ENCODE data around the gene RBM38.
A peak's percentile ranks its signal among the peaks of the same experiment; 100 is the strongest.

RBM38 gene

GRCh38 chr20:57391439-57392301 lies 474 bp downstream of the RBM38 start:
- peak overlapping the region; percentile 54 for H3K4me3 ChIP-seq (ENCODE audit: low read length)
- no peak for TF ChIP-seq CTCF (IDR thresholded peaks at IDR 0.05; ENCODE audit: insufficient read depth, low read depth, low read length, missing control alignments)
- peak; percentile 11 for DNase-seq (ENCODE audit: low read depth)

DNA sequence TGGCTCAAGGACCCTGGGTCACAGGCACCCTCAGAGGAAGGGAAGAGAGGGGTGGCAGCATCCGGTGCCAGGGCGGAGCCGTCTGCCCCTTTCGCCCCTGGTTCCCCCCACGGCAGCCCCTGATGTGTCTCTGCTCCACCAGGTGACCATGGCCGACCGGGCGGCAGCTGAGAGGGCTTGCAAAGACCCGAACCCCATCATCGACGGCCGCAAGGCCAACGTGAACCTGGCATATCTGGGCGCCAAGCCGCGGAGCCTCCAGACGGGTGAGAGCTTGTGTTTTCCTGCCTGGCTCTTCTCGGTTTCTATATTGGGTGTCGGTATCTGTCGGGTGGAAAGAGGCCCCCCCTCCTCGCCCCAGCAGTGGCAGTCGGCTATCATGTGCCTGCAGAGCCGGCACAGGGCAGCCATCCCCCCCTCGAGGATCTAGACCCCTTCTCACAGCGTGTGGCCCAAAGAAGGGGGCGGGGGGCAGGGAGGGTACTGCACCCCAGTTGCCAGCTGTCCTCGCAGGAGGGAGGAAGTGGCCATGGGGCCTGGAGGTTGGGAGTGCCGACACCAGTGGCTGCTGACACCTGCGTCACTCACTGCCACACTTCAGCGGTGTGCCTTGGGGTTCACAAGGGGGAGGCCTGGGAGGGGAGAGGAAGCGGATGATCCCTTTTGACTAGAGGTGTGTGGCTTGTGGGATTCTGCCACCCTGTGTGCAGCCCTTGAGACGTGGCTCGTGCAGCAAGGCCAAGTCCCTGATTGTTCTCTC lies 1.5 kb downstream of the RBM38 start:
- H3K4me3 ChIP-seq (ENCODE audit: low read length), result peak overlapping the region; percentile 41
- no peak for TF ChIP-seq CTCF (IDR thresholded peaks at IDR 0.05; ENCODE audit: insufficient read depth, low read depth, low read length, missing control alignments)
- DNase-seq (ENCODE audit: low read depth), result peak; percentile 29

- no peak for DNase-seq (ENCODE audit: low read depth)
- no peak overlapping the region for H3K4me3 ChIP-seq (ENCODE audit: low read length)
These were observed 2.3 kb downstream of the RBM38 start for GRCh38 chr20:57393321-57394120.

GRCh38 chr20:57394121-57395082 lies 3.2 kb downstream of the RBM38 start:
- no peak for DNase-seq (ENCODE audit: low read depth)
- H3K4me3 ChIP-seq (ENCODE audit: low read length), result no peak overlapping the region
- no peak for TF ChIP-seq CTCF (IDR thresholded peaks at IDR 0.05; ENCODE audit: insufficient read depth, low read depth, low read length, missing control alignments)

More at GRCh38 chr20:57393321-57394120, 2.3 kb downstream of the RBM38 start:
- no peak for TF ChIP-seq CTCF (IDR thresholded peaks at IDR 0.05; ENCODE audit: insufficient read depth, low read depth, low read length, missing control alignments)

- no peak overlapping the region for H3K4me3 ChIP-seq (ENCODE audit: low read length)
- peak; percentile 74 for DNase-seq (ENCODE audit: low read depth)
These were observed 4.1 kb downstream of the RBM38 start for GRCh38 chr20:57395111-57395966.

More at GRCh38 chr20:57395111-57395966, 4.1 kb downstream of the RBM38 start:
- no peak for TF ChIP-seq CTCF (IDR thresholded peaks at IDR 0.05; ENCODE audit: insufficient read depth, low read depth, low read length, missing control alignments)

Data from epithelial cell of esophagus (primary cell).